Loucy (cell line): ENCODE data around the gene PRRX1.

ENCODE experiments used
- H2AFZ ChIP-seq: fragments of 200-600 bp; sonication (generic); 2 replicates; pipeline ENCODE4 v1.6.0; 2016; ENCODE audit warnings: antibody characterized with exemption, mild to moderate bottlenecking, low read length, moderate library complexity
- H3F3A ChIP-seq: fragments of 200-600 bp; 2 replicates; pipeline ENCODE4 v1.6.0; 2016; ENCODE audit warnings: antibody characterized with exemption, low read depth, mild to moderate bottlenecking
- H3K27me3 ChIP-seq: fragments of 200-600 bp; sonication (generic); 2 replicates; pipeline ENCODE4 v1.6.1; 2014; ENCODE audit warnings: low read length, mild to moderate bottlenecking; ENCODE audit not compliant: insufficient read depth, poor library complexity, severe bottlenecking
- H3K36me3 ChIP-seq: fragments of 200-600 bp; sonication (generic); 2 replicates; pipeline ENCODE4 v1.6.1; 2016; ENCODE audit warnings: low read length; ENCODE audit not compliant: insufficient read depth
- H3K4me1 ChIP-seq: fragments of 200-600 bp; sonication (generic); 2 replicates; pipeline ENCODE4 v1.5.1; 2014; ENCODE audit warnings: low read length, mild to moderate bottlenecking; ENCODE audit not compliant: insufficient read depth, poor library complexity, severe bottlenecking
- H3K4me2 ChIP-seq: fragments of 200-600 bp; sonication (generic); 2 replicates; pipeline ENCODE4 v1.6.0; 2014; ENCODE audit warnings: antibody characterized with exemption, low read length, low read depth, mild to moderate bottlenecking; ENCODE audit not compliant: poor library complexity, severe bottlenecking
- H3K4me3 ChIP-seq: fragments of 200-600 bp; sonication (generic); 2 replicates; pipeline ENCODE4 v1.5.1; 2014; ENCODE audit warnings: low read length, mild to moderate bottlenecking, mixed read lengths; ENCODE audit not compliant: poor library complexity, severe bottlenecking
- H3K79me2 ChIP-seq: fragments of 200-600 bp; sonication (generic); 2 replicates; pipeline ENCODE4 v1.6.1; 2014; ENCODE audit warnings: low read length; ENCODE audit not compliant: insufficient read depth
- H3K9ac ChIP-seq: fragments of 200-600 bp; sonication (generic); 2 replicates; pipeline ENCODE4 v1.6.0; 2014; ENCODE audit warnings: mild to moderate bottlenecking, low read depth, low read length, moderate library complexity; ENCODE audit not compliant: poor library complexity, severe bottlenecking
- H3K9me2 ChIP-seq: fragments of 200-600 bp; sonication (generic); replicated peaks from 2 replicates; pipeline ENCODE4 v1.6.1; 2016; ENCODE audit warnings: low read depth, low read length, mixed read lengths
- H3K9me3 ChIP-seq: fragments of 200-600 bp; sonication (generic); 2 replicates; pipeline ENCODE4 v1.6.1; 2014; ENCODE audit warnings: mild to moderate bottlenecking, antibody characterized with exemption, low read length, low read depth; ENCODE audit not compliant: insufficient read depth
- H4K20me1 ChIP-seq: fragments of 200-600 bp; sonication (generic); 2 replicates; pipeline ENCODE4 v1.6.0; 2014; ENCODE audit warnings: antibody characterized with exemption, low read length, mild to moderate bottlenecking; ENCODE audit not compliant: insufficient read depth, poor library complexity, severe bottlenecking
- EZH2phosphoT487 ChIP-seq: fragments of 200-600 bp; IDR thresholded peaks from 2 replicates; pipeline ENCODE4 v1.6.1; 2018; ENCODE audit warnings: antibody characterized with exemption, mild to moderate bottlenecking, moderate library complexity, borderline replicate concordance
- TF ChIP-seq, protein P1 (sequence below): fragments of 200-600 bp; sonication (generic); conservative IDR thresholded peaks from 2 replicates; pipeline ENCODE4 v1.5.1; 2014; ENCODE audit warnings: mild to moderate bottlenecking, antibody characterized with exemption, low read length

PRRX1 gene

DNA sequence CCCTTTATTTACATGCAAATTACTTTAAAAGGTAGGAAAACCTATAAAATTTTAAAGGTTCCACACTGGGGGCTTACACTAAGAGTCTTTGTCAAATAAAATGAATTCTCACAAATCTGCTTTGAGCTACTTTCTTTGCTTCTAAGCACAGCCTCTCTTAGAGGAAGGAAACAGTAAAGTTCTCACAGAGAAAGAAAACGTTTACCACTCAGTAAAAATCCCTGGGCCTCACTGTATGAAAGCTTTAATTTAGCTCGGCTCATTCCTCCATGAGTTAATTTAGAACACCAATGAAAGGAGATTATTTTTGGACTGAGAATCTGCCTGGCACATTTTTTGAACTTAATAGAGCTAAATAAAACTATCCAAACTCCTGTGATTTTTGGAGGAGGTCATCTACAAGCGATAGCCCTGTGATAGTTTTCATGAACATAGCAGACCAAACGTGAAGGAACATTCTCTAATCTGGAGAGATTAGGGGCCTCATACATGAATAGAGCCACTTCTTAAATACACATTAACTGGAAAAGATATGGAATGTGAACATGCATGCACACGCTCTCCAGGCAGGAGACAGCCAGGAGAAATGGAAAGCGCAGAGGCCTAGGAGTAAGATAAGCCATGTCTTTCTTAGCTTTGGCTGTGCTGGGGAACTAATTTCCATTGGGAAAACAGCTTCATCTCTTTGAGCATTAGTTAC is 32.8 kb downstream of the PRRX1 start:
- H3K36me3 ChIP-seq: no peaks in the 10 kb centered on the region
- H3K27me3 ChIP-seq: no peaks in the 10 kb centered on the region
- TF ChIP-seq EZH2phosphoT487: no peak
- TF ChIP-seq, protein P1, sequence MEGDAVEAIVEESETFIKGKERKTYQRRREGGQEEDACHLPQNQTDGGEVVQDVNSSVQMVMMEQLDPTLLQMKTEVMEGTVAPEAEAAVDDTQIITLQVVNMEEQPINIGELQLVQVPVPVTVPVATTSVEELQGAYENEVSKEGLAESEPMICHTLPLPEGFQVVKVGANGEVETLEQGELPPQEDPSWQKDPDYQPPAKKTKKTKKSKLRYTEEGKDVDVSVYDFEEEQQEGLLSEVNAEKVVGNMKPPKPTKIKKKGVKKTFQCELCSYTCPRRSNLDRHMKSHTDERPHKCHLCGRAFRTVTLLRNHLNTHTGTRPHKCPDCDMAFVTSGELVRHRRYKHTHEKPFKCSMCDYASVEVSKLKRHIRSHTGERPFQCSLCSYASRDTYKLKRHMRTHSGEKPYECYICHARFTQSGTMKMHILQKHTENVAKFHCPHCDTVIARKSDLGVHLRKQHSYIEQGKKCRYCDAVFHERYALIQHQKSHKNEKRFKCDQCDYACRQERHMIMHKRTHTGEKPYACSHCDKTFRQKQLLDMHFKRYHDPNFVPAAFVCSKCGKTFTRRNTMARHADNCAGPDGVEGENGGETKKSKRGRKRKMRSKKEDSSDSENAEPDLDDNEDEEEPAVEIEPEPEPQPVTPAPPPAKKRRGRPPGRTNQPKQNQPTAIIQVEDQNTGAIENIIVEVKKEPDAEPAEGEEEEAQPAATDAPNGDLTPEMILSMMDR: no peak
- H2AFZ ChIP-seq: peak overlapping the region; percentile 76
- H3K9me3 ChIP-seq: no peaks in the 10 kb centered on the region
- H3K4me2 ChIP-seq: peak overlapping the region; percentile 77
- peak overlapping the region; percentile 52 for H3K4me3 ChIP-seq
- no peaks in the 10 kb centered on the region for H3K79me2 ChIP-seq
- H3F3A ChIP-seq: peaks cover 6% of the 10 kb centered on the region
- H4K20me1 ChIP-seq: no peaks in the 10 kb centered on the region
- H3K4me1 ChIP-seq: peaks cover 55% of the 10 kb centered on the region
- peak overlapping the region; percentile 53 for H3K9ac ChIP-seq
- H3K9me2 ChIP-seq: no peaks in the 10 kb centered on the region

DNA sequence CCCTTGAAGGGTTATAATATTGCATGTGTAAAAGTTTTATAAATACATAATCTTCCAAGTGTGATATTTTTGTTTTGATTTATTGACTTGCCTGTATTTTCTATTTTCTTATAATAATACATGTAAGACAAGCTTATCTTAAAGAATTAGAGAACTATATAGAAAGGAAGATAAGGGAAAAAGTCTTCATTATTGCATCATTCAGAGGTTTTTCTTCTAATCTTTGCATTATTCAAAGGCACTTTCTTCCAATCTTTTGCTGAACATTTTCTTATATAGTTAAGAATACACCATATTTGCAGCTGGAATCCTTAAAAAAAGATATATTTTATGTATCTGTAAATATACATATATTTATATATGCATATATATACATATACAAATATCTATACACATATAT is 33.4 kb downstream of the PRRX1 start:
- no peaks in the 10 kb centered on the region for H3K9me3 ChIP-seq
- no peaks in the 10 kb centered on the region for H4K20me1 ChIP-seq
- H3K79me2 ChIP-seq: no peaks in the 10 kb centered on the region
- peaks cover 6% of the 10 kb centered on the region for H3F3A ChIP-seq
- no peaks in the 10 kb centered on the region for H3K9me2 ChIP-seq
- H3K27me3 ChIP-seq: no peaks in the 10 kb centered on the region
- H3K4me2 ChIP-seq: peak overlapping the region; percentile 77
- peak overlapping the region; percentile 76 for H2AFZ ChIP-seq
- H3K4me1 ChIP-seq: peaks cover 52% of the 10 kb centered on the region
- peak overlapping the region; percentile 52 for H3K4me3 ChIP-seq
- H3K9ac ChIP-seq: peak overlapping the region; percentile 53
- TF ChIP-seq, protein P1: no peak
- no peak for TF ChIP-seq EZH2phosphoT487
- H3K36me3 ChIP-seq: no peaks in the 10 kb centered on the region

DNA sequence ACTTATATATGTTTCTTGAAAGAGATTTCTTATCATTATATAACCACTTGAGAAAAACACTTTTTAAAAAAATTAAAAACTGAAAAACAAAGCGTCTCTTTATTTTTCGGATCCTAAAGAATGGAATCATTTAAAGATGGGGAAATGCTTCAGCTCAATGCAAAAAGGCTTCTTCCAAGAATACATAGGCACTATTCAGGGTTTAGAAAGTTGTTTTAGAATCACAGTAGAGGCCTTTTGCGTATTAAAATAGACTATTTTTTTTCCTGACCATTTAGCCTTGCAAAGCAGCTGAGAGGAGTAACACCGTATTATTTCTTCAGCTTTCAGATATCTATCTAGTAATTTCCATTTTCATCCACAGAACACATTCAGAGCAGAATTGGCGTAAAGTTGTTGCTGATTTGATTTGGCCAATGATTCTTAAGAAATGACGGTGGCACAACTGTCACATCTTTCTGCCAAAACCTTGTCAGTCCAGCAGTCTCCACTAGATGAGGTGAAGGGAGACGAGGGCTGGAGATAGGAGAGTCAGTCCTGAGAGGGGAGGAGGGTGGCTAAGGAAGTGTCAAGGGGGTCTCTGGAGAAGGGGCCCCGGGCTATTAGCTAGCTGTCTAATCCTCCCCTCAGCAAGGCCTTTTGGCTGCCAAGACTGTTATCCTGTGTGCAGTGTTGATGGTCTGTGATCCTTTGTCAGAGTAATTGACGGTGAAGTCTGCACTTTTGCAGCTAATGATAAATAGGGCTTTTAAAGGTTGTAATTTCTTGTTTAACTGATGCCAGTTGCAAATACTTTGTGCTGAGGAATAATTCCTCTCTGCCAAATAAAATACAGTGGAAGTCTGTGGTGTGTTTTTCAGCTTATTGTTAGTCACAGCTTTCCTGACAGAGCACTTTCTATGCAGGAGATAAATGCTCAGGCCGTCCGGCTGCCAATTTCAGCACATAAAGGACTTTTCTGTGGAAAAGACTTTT is 34.7 kb downstream of the PRRX1 start:
- H3K27me3 ChIP-seq: no peaks in the 10 kb centered on the region
- peak overlapping the region; percentile 14 for H3K9ac ChIP-seq
- H3F3A ChIP-seq: peaks cover 6% of the 10 kb centered on the region
- H3K36me3 ChIP-seq: no peaks in the 10 kb centered on the region
- no peaks in the 10 kb centered on the region for H3K79me2 ChIP-seq
- H3K9me2 ChIP-seq: no peaks in the 10 kb centered on the region
- TF ChIP-seq, protein P1: no peak
- no peak for TF ChIP-seq EZH2phosphoT487
- no peaks in the 10 kb centered on the region for H4K20me1 ChIP-seq
- peaks cover 45% of the 10 kb centered on the region for H3K4me1 ChIP-seq
- H3K4me2 ChIP-seq: no peak overlapping the region
- H2AFZ ChIP-seq: peak overlapping the region; percentile 65; the same call in 1 of the 2 replicates
- H3K4me3 ChIP-seq: no peak overlapping the region
- no peaks in the 10 kb centered on the region for H3K9me3 ChIP-seq
